Colonic mucosa (tissue), 4 donors: Measurements from ENCODE around the gene MXD3. TPM values are rescaled to one million over a fixed set of nuclear protein-coding genes. Genes with fewer than 3 reads are reported as not detected.

ENCODE experiments used
- DNase-seq: peaks from one replicate; pipeline ENCODE4 v3.0.0-alpha.2; 2020
- H3K27ac ChIP-seq: fragments of 200-600 bp; one replicate; pipeline ENCODE4 v1.8.0; 2021
- H3K27me3 ChIP-seq: fragments of 200-600 bp; one replicate; pipeline ENCODE4 v1.8.0; 2021
- H3K36me3 ChIP-seq: fragments of 200-600 bp; one replicate; pipeline ENCODE4 v1.8.0; 2021
- H3K4me1 ChIP-seq: fragments of 200-600 bp; one replicate; pipeline ENCODE4 v1.8.0; 2021; ENCODE audit warnings: mild to moderate bottlenecking
- H3K4me3 ChIP-seq: fragments of 200-600 bp; one replicate; pipeline ENCODE4 v1.8.0; 2021
- H3K9ac ChIP-seq, 2 donors: one replicate each; pipeline ENCODE4 v1.7.0; 2013; ENCODE audit warnings: control low read depth in 2 of 2, low read depth in 2 of 2, low read length in 2 of 2
- H3K9me3 ChIP-seq: fragments of 200-600 bp; one replicate; pipeline ENCODE4 v1.8.0; 2021
- CTCF ChIP-seq: fragments of 200-600 bp; IDR thresholded peaks from one replicate; pipeline ENCODE4 v1.8.0; 2022; ENCODE audit warnings: antibody characterized with exemption, mild to moderate bottlenecking
- intact Hi-C: fragments of 100-400 bp; cut with DNase I; formaldehyde crosslinking; loops from one replicate; pipeline ENCODE4 v1.14.1; 2022
- total RNA-seq, 2 donors: library from RNA; stranded (reverse); fragmentation: NEBNext Ultra II Directional in 1 of 2; extraction: Animal tissue kit (Norgen Biotek cat#: 25700) in 1 of 2; gene quantifications; one replicate each; pipeline ENCODE4 v1.2.1, GENCODE V29; 2021
- donor health status: healthy.
- donor health status: DM: no; HTN: no; CAD: no.
- donor health status: DM: no; HTN: no; CAD: no.

MXD3 gene
- total RNA-seq, 2 donors from 2014 or later = 9.3 to 36.4 TPM

DNA sequence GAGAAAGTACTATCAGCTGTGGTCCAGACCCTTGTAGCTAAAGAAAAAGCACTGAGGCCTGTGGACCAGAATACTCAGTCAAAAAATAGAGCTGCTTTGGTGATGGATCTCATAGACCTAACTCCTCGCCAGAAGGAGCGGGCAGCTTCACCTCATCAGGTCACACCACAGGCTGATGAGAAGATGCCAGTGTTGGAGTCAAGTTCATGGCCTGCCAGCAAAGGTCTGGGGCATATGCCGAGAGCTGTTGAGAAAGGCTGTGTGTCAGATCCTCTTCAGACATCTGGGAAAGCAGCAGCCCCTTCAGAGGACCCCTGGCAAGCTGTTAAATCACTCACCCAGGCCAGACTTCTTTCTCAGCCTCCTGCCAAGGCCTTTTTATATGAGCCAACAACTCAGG, 17.1 kb downstream of the MXD3 start:
- H3K4me3 ChIP-seq = no peak overlapping the region
- no peak for TF ChIP-seq CTCF
- DNase-seq = no peak
- H3K27me3 ChIP-seq = no peaks in the 10 kb centered on the region
- H3K9me3 ChIP-seq = no peaks in the 10 kb centered on the region
- H3K36me3 ChIP-seq = peaks cover 12% of the 10 kb centered on the region
- H3K9ac ChIP-seq = no peak overlapping the region
- intact Hi-C loops = no loop called here
- peaks cover 4% of the 10 kb centered on the region for H3K4me1 ChIP-seq
- no peak overlapping the region for H3K27ac ChIP-seq

- no peak for DNase-seq
Measured at GRCh38 chr5:177293819-177294581, 17.7 kb downstream of the MXD3 start.

DNA sequence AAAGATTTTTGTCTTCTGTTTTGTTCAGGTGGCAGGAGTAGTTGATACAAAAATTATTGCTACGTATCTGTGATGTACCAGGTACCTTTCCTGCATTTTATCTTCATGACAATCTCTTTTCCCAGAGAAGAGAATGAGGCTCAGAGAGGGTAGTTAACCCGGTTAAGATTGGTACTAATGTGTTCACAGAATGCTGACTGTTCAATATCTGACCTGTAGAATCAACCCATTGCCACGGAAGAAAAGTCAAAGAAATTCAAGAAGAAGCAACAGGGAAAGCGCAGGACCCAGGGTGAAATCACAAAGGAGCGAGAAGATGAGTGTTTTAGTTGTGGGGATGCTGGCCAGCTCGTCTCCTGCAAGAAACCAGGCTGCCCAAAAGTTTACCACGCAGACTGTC, 20.0 kb downstream of the MXD3 start:
- no peaks in the 10 kb centered on the region for H3K4me1 ChIP-seq
- H3K27ac ChIP-seq = no peak overlapping the region
- intact Hi-C loops = no loop called here
- no peak for DNase-seq
- no peaks in the 10 kb centered on the region for H3K9me3 ChIP-seq
- H3K36me3 ChIP-seq = peaks cover 12% of the 10 kb centered on the region
- no peak overlapping the region for H3K9ac ChIP-seq
- no peak overlapping the region for H3K4me3 ChIP-seq
- H3K27me3 ChIP-seq = no peaks in the 10 kb centered on the region
- TF ChIP-seq CTCF = no peak

More at GRCh38 chr5:177293819-177294581, 17.7 kb downstream of the MXD3 start:
- Histone ChIP-seq H3K9ac (no peak overlapping the region), H3K4me3 (no peak overlapping the region), H3K36me3 (peaks cover 12% of the 10 kb centered on the region), H3K27ac (no peak overlapping the region), H3K4me1 (no peaks in the 10 kb centered on the region), H3K9me3 (no peaks in the 10 kb centered on the region), H3K27me3 (no peaks in the 10 kb centered on the region)
- intact Hi-C loops = no loop called here
- no peak for TF ChIP-seq CTCF

DNA sequence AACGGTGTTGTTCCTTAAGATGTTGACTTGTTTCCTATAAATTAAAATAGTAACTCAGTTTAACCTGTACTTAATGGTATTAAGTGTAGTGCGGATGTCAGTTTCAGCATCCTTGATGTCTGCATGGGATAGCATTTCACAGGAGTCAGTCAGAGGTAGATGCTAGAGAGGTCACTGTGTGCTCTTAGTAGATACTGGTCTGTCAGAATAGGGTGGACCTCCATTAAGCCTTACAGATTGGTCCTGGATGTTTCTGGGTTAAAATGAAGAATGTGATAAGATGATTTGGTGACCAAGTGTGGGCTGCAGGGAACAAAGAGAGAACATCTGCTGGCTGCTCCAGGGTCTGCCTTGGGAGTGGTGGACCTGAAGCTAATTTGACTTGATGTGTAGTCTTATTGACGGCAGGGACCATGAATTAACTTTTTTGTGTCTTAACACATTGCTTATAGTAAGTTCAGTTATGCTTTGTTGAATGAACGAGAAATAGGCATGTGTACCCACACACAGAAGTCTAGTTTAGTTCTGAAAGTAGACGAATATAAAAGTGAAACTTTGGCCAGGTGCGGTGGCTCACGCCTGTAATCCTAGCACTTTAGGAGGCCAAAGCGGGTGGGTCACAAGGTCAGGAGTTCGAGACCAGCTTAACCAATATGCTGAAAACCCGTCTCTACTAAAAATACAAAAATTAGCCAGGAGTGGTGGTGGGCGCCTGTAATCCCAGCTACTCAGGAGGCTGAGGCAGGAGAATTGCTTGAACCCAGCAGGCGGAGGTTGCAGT, 20.7 kb downstream of the MXD3 start:
- no peak overlapping the region for H3K27ac ChIP-seq
- no peak for TF ChIP-seq CTCF
- no peaks in the 10 kb centered on the region for H3K4me1 ChIP-seq
- H3K9ac ChIP-seq = no peak overlapping the region
- H3K27me3 ChIP-seq = no peaks in the 10 kb centered on the region
- no peaks in the 10 kb centered on the region for H3K9me3 ChIP-seq
- peaks cover 12% of the 10 kb centered on the region for H3K36me3 ChIP-seq
- H3K4me3 ChIP-seq = no peak overlapping the region
- intact Hi-C loops = no loop called here
- no peak for DNase-seq

DNA sequence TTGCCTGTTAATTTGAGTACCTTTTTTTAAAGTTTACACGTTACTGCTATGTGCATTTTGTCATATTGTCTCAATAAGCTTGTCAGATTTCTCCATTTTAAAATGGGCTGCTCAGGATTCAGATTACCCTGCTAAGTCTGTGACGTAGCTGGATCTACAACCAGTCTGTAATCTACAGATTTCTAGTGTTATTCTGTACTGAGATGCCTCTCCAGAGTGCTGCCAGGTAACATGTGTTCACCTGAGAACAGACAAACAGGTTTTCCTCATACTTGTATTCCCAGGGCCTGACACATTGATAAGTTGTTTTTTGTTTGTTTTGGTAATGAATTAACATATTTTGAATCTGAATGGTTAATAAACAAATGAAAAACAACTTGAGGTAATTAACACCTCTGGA, 23.5 kb downstream of the MXD3 start:
- H3K36me3 ChIP-seq = peaks cover 8% of the 10 kb centered on the region
- no peaks in the 10 kb centered on the region for H3K9me3 ChIP-seq
- no peaks in the 10 kb centered on the region for H3K27me3 ChIP-seq
- no peak overlapping the region for H3K27ac ChIP-seq
- H3K4me1 ChIP-seq = no peaks in the 10 kb centered on the region
- intact Hi-C loops = no loop called here
- no peak overlapping the region for H3K4me3 ChIP-seq
- no peak for TF ChIP-seq CTCF
- H3K9ac ChIP-seq = no peak overlapping the region
- no peak for DNase-seq
